Ectodermal cell (in vitro differentiated cells): ENCODE data around the gene SUGT1.
"Not testable (repeated sequence)": the region's sequence is repeated elsewhere in the genome, so short reads cannot be mapped to it uniquely, and the experiment has no call there.

Experiments used
- H3K27ac ChIP-seq: 2 replicates; pipeline ENCODE4 v1.7.0; 2013; ENCODE audit warnings: mild to moderate bottlenecking, low read depth, low read length; ENCODE audit not compliant: insufficient read depth, poor library complexity, severe bottlenecking
- H3K27me3 ChIP-seq: 2 replicates; pipeline ENCODE4 v1.7.0; 2013; ENCODE audit warnings: mild to moderate bottlenecking, low read length; ENCODE audit not compliant: insufficient read depth, control insufficient read depth, poor library complexity, severe bottlenecking
- H3K36me3 ChIP-seq: one replicate; pipeline ENCODE4 v1.7.0; 2013; ENCODE audit warnings: low read length; ENCODE audit not compliant: control insufficient read depth, insufficient read depth
- H3K4me1 ChIP-seq: one replicate; pipeline ENCODE4 v1.7.0; 2013; ENCODE audit warnings: low read length; ENCODE audit not compliant: control insufficient read depth, insufficient read depth
- H3K4me3 ChIP-seq: 2 replicates; pipeline ENCODE4 v1.7.0; 2013; ENCODE audit warnings: low read depth, low read length, control low read depth; ENCODE audit not compliant: insufficient read depth
- H3K9me3 ChIP-seq: 2 replicates; pipeline ENCODE4 v1.7.0; 2013; ENCODE audit warnings: mild to moderate bottlenecking, low read length, moderate library complexity; ENCODE audit not compliant: control insufficient read depth
- WGBS, 2 experiments: methylation state at CpG; one replicate each; pipeline ENCODE4 v1.1.7; 2013; ENCODE audit warnings: missing lambda C conversion rate in 2 of 2; 5-methylcytosine and 5-hydroxymethylcytosine counted together

The SUGT1 gene

DNA sequence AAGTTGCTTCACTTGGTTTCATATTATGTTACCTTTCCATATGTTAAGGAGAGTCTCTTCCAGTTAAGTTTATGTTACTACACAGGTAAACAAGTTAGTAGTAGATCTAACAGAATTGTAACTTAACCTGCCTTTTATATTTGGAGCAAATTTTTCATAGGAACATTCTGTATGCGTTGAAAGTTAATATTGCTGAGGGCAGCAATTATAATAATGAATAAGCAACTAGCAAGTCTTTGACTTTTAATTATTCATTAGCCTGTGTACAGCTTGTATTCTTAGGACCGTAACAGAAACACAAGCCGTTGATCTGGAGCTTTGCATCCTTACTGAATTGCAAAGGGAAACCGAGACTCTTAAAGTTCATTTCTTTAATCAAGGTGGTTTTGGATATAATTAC, 11.6 kb downstream of the SUGT1 start:
- no peaks in the 10 kb centered on the region for H3K4me1 ChIP-seq
- peaks cover 18% of the 10 kb centered on the region for H3K36me3 ChIP-seq
- H3K4me3 ChIP-seq = no peak overlapping the region
- no peaks in the 10 kb centered on the region for H3K27me3 ChIP-seq
- H3K9me3 ChIP-seq = no peaks in the 10 kb centered on the region
- no peak overlapping the region for H3K27ac ChIP-seq
- WGBS, 2 experiments = 94 to 98% methylated on average over 4 of the region's 4 CpGs

- H3K4me3 ChIP-seq = no peak overlapping the region
- no peaks in the 10 kb centered on the region for H3K9me3 ChIP-seq
- no peaks in the 10 kb centered on the region for H3K4me1 ChIP-seq
- peaks cover 14% of the 10 kb centered on the region for H3K36me3 ChIP-seq
- no peaks in the 10 kb centered on the region for H3K27me3 ChIP-seq
- H3K27ac ChIP-seq = no peak overlapping the region
Observed at GRCh38 chr13:52665325-52665724, 12.7 kb downstream of the SUGT1 start.

DNA sequence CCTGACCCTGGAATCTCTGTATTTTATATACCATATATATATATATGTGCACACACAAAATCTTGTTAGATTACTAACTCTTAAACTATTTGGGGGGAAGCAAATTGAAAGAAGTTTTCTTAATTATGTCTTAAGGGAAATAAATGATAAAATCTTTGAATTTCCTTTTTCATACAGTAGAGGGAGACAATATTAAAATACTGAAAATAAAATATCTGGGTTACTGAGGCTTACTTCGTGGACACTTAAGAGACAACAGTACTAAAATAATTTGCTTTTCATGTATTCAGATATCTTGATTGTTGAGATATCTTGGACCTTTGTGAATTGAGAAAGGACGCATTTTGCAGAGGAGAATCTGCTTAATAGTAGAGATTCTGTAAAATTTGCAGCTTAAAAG, 17.0 kb downstream of the SUGT1 start:
- Histone ChIP-seq H3K27me3 (no peaks in the 10 kb centered on the region), H3K4me3 (no peak overlapping the region), H3K36me3 (peaks cover 16% of the 10 kb centered on the region), H3K4me1 (no peaks in the 10 kb centered on the region), H3K9me3 (no peaks in the 10 kb centered on the region), H3K27ac (no peak overlapping the region)
- WGBS, 2 experiments = 96 to 100% methylated on average over 1 to 2 of the region's 2 CpGs

DNA sequence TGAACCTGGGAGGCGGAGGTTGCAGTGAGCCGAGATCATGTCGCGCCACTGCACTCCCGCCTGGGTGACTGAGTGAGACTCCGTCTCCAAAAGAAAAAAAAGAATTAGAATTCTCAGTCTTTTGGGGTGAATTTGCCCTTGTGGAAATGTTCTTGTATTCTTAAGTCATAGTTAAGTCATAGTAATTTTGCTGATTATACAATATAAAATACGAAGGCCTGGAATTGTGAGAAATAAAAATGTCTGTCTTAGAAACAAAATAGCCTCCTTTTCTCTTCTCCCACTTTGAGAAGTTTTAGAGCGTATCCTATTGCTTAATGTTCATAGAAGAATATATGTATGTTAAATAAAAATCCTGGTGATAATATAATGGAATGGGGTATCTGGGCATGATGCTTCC, 18.1 kb downstream of the SUGT1 start:
- no peak overlapping the region for H3K27ac ChIP-seq
- H3K4me3 ChIP-seq = no peak overlapping the region
- WGBS, 2 experiments = 96 to 97% methylated on average over 7 to 8 of the region's 8 CpGs
- no peaks in the 10 kb centered on the region for H3K4me1 ChIP-seq
- H3K36me3 ChIP-seq = peaks cover 11% of the 10 kb centered on the region
- no peaks in the 10 kb centered on the region for H3K9me3 ChIP-seq
- no peaks in the 10 kb centered on the region for H3K27me3 ChIP-seq

DNA sequence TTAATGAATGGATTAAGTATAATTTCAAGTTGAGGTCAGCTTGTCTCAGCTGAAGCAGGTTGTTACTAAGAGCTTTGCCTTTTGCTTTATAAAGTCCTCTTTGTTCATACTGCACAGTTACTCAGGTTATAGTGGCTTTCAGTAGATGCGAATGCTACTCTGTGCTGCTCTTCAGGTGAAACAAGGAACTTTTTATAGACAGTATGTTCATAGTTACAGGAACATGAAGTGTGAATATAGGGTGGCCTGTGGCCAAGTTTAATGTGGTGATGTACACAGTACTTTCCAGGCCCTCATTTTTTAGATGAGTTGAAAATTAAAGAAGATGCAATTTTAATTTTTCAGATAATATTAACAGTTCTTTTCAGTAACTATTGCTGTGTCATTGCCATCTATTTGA, 20.8 kb downstream of the SUGT1 start:
- H3K27ac ChIP-seq = no peak overlapping the region
- 94 to 100% methylated on average over 1 of the region's 1 CpG for WGBS, 2 experiments
- peaks cover 6% of the 10 kb centered on the region for H3K36me3 ChIP-seq
- no peak overlapping the region for H3K4me3 ChIP-seq
- H3K4me1 ChIP-seq = no peaks in the 10 kb centered on the region
- H3K27me3 ChIP-seq = no peaks in the 10 kb centered on the region
- no peaks in the 10 kb centered on the region for H3K9me3 ChIP-seq

DNA sequence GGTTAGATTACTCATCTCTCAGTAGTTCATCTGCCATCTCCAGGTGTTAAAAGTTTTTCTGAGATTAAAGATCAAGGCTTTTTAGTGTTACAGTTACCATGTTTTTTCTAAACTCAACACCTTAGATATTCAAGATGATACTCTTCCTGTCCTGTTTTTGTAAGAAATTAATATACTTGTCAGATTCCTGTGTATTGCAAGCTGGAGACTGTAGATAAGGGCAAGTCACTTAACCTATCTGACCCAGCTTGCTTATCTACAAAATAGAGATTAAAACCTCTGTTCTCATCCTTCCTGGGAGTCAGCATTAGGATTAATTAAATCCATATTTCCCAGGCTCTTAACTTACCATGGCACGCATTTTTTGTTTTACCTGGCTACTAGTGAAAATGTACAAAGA, 25.2 kb downstream of the SUGT1 start:
- H3K36me3 ChIP-seq = peaks cover 3% of the 10 kb centered on the region
- H3K4me1 ChIP-seq = no peaks in the 10 kb centered on the region
- WGBS, 2 experiments = 93 to 100% methylated on average over 1 of the region's 1 CpG
- H3K9me3 ChIP-seq = no peaks in the 10 kb centered on the region
- H3K27me3 ChIP-seq = no peaks in the 10 kb centered on the region
- H3K4me3 ChIP-seq = no peak overlapping the region
- no peak overlapping the region for H3K27ac ChIP-seq

- WGBS, 2 experiments = 89 to 92% methylated on average over 9 of the region's 9 CpGs
- not testable (repeated sequence) for H3K4me3 ChIP-seq, H3K36me3 ChIP-seq
Observed at GRCh38 chr13:52685806-52686205, 33.2 kb downstream of the SUGT1 start.

DNA sequence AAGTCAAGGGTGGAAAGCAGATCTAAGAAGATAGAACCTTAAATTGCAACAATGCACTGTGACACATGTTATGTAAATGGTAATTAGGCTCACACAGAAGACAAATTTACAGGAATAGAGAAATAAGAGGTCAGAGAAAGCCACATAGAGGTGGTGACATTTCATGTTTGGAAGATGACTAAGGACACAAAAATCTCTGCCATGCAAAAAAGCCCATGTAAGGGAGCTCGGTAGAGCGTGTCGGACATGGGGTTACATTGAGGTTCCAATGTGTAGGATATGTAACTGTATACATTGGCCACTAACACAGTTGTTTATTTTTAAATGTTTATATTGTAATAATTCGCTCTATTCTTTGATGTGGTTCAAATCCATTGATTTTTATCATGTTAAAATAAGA, 33.7 kb downstream of the SUGT1 start:
- H3K27ac ChIP-seq = no peak overlapping the region
- no peaks in the 10 kb centered on the region for H3K9me3 ChIP-seq
- H3K36me3 ChIP-seq = peaks cover under 1% of the 10 kb centered on the region
- 94 to 99% methylated on average over 4 of the region's 4 CpGs for WGBS, 2 experiments
- H3K4me1 ChIP-seq = no peaks in the 10 kb centered on the region
- H3K4me3 ChIP-seq = no peak overlapping the region
- H3K27me3 ChIP-seq = no peaks in the 10 kb centered on the region

More at GRCh38 chr13:52685806-52686205, 33.2 kb downstream of the SUGT1 start:
- not testable (repeated sequence) for H3K9me3 ChIP-seq, H3K4me1 ChIP-seq, H3K27me3 ChIP-seq, H3K27ac ChIP-seq

- Histone ChIP-seq H3K27me3 (no peaks in the 10 kb centered on the region), H3K4me3 (no peak overlapping the region), H3K4me1 (no peaks in the 10 kb centered on the region), H3K9me3 (no peaks in the 10 kb centered on the region), H3K27ac (no peak overlapping the region), H3K36me3 (peaks cover 4% of the 10 kb centered on the region)
- 96 to 97% methylated on average over 3 of the region's 3 CpGs for WGBS, 2 experiments
Observed at GRCh38 chr13:52695856-52696255, 43.2 kb downstream of the SUGT1 start.

DNA sequence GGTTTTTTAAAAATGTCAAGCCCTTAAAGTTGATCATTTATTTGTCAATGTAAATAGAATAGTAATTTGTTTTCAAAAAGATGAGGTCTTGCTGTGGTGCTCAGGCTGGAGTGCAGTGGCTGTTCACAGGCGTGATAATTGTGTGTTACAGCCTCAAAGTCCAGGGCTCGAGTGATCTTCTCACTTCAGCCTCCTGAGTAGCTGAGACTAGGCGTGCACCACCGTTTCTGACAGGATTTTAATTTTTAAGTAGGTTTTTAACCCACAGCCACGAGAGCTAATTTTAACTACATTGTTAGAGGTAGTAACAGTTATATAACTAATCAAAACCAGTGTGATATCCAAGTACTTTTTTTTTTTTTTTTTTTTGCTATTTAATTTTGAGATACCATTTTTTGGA, 43.9 kb downstream of the SUGT1 start:
- no peaks in the 10 kb centered on the region for H3K4me1 ChIP-seq
- H3K9me3 ChIP-seq = no peaks in the 10 kb centered on the region
- no peak overlapping the region for H3K4me3 ChIP-seq
- H3K27me3 ChIP-seq = no peaks in the 10 kb centered on the region
- 91 to 97% methylated on average over 4 of the region's 5 CpGs for WGBS, 2 experiments
- no peak overlapping the region for H3K27ac ChIP-seq
- peaks cover under 1% of the 10 kb centered on the region for H3K36me3 ChIP-seq

DNA sequence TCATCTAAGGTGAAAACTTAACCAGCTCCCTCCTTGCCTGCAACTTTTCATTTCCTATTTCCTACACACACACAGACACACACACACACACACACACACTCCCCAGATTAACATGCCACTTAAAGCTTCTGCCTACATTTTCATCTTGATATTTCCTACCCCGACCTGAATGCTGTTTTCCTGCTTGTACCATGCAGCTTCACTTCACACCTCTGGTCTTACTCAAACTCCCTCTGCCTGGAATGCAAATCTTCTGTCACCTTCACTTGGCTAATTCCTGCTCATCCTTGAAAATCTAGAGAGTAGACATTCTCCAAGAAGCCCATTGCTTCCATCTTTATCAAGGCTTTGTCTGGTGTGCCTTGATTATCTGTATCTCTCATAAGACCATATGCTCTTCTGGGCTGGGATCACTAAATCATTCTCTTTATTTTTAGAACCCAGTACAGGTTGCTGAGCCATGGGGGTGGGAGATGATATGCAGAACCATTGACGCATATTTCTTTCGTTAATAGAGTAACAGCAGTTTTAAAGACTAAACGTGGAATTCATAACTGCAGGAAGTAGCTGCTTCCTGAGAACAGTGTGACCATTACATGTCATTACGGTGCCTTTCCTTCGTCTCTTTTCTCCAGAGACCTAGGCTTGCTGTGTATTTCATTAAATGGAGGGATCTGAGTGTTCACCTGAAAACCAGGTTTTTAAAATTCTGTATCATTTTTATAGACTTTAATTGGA, 49.3 kb downstream of the SUGT1 start:
- Histone ChIP-seq H3K27ac (no peak overlapping the region), H3K36me3 (no peaks in the 10 kb centered on the region)

More for the DNA sequence above, 49.3 kb downstream of the SUGT1 start:
- Histone ChIP-seq H3K27me3 (no peaks in the 10 kb centered on the region), H3K9me3 (no peaks in the 10 kb centered on the region), H3K4me3 (no peak overlapping the region), H3K4me1 (no peaks in the 10 kb centered on the region)
- 93% methylated on average over 6 of the region's 6 CpGs for WGBS, 2 experiments
